Gastrocnemius medialis (tissue), 4 donors: ENCODE results near the gene TBC1D25. TPM values are rescaled to one million over a fixed set of nuclear protein-coding genes. Genes with fewer than 3 reads are reported as not detected.

ENCODE experiments used
- ATAC-seq, 2 donors: fragments of 150-250 bp; one replicate each; pipeline ENCODE4 v1.9.1; 2016
- DNase-seq, 2 donors: peaks; one replicate each; pipeline ENCODE4 v3.0.0-alpha.2; 2019
- H3K27ac ChIP-seq, 4 donors: fragments of 200-600 bp; sonication (generic); 1 replicate in 1 of 4; 2 replicates in 3 of 4; pipeline ENCODE4 v1.5.1; 2016 to 2018; ENCODE audit warnings: mild to moderate bottlenecking in 2 of 4, moderate library complexity in 1 of 4
- H3K27me3 ChIP-seq, 3 donors: fragments of 200-600 bp; sonication (generic) in 2 of 3; 1 replicate in 1 of 3; 2 replicates in 2 of 3; pipeline versions ENCODE4 v1.5.1 to v1.6.0; 2016 to 2019; ENCODE audit warnings: mild to moderate bottlenecking in 1 of 3, moderate library complexity in 1 of 3
- H3K36me3 ChIP-seq, 2 donors: fragments of 200-600 bp; sonication (generic) in 1 of 2; one replicate each; pipeline ENCODE4 v1.5.1; 2017 to 2018
- H3K4me1 ChIP-seq, 2 donors: fragments of 200-600 bp; sonication (generic) in 1 of 2; one replicate each; pipeline ENCODE4 v1.5.1; 2016 to 2017; ENCODE audit warnings: mild to moderate bottlenecking in 2 of 2
- H3K4me3 ChIP-seq, 4 donors: fragments of 200-600 bp; sonication (generic) in 3 of 4; 1 replicate in 1 of 4; 2 replicates in 3 of 4; pipeline ENCODE4 v1.5.1; 2016 to 2019; ENCODE audit warnings: mild to moderate bottlenecking in 2 of 4
- H3K9me3 ChIP-seq, 3 donors: fragments of 200-600 bp; sonication (generic) in 2 of 3; 1 replicate in 1 of 3; 2 replicates in 2 of 3; pipeline ENCODE4 v1.5.1; 2016 to 2019
- CTCF ChIP-seq, 5 experiments: fragments of 450-650 bp in 3 of 5; fragments of 200-600 bp in 2 of 5; sonication (generic) in 2 of 5; IDR thresholded peaks in 4 of 5; conservative IDR thresholded peaks in 1 of 5; 1 replicate in 4 of 5; 2 replicates in 1 of 5; pipeline ENCODE4 v1.5.1; 2016 to 2019; ENCODE audit warnings: antibody characterized with exemption in 5 of 5, mild to moderate bottlenecking in 3 of 5, moderate library complexity in 3 of 5
- POLR2A ChIP-seq, 2 donors: fragments of 450-650 bp; IDR thresholded peaks; one replicate each; pipeline ENCODE4 v1.6.1; 2017; ENCODE audit warnings: antibody characterized with exemption in 2 of 2, mild to moderate bottlenecking in 2 of 2, moderate library complexity in 2 of 2
- in situ Hi-C, 4 donors: fragments of 200-750 bp; cut with MboI; loops; one replicate each; pipeline versions ENCODE4 v1.15.0 to v1.8.0; 2017; ENCODE audit warnings: low sequenced_read_pairs in 4 of 4
- intact Hi-C: fragments of 100-400 bp; cut with DNase I; formaldehyde crosslinking; loops from one replicate; pipeline ENCODE4 v1.15.1; 2023; ENCODE audit warnings: low total_unique reads
- total RNA-seq, 4 donors: library from RNA; depleted of rRNA; stranded (reverse); fragments of >200 nt; gene quantifications; one replicate each; pipeline versions ENCODE4 v1.1.0 to v1.2.3, GENCODE V29; 2016

The TBC1D25 gene
- total RNA-seq, 4 donors from 2014 or later = 10.3 to 14.8 (median 11.9) TPM

- Histone ChIP-seq H3K36me3 (peaks cover 0 to 36% of the 10 kb centered on the region in 2 donors), H3K4me1 (peaks cover 11 to 14% of the 10 kb centered on the region in 2 donors), H3K9me3 (no peaks in the 10 kb centered on the region), H3K27me3 (no peaks in the 10 kb centered on the region), H3K27ac (peak overlapping the region; percentile 94 to 99 (median 98)), H3K4me3 (peak overlapping the region; percentile 64 to 89 (median 81))
- TF ChIP-seq POLR2A (IDR thresholded peaks at IDR 0.05) (no peak), CTCF (IDR thresholded peaks at IDR 0.05 in 4 of 5, conservative IDR thresholded peaks at IDR 0.05 in 1 of 5) (no peak)
- DNase-seq (no peak), ATAC-seq (no peak)
- in situ Hi-C loops = no loop called here
- intact Hi-C loops = loop anchor here (10.0 kb wide), 1 partner anchor 101 kb away; the partner anchor contains the start of genes FTSJ1 and SLC38A5
These were observed 36.1 kb downstream of the TBC1D25 start for GRCh38 chrX:48575642-48576041.

- in situ Hi-C loops (no loop called here), intact Hi-C loops (loop anchor here (10.0 kb wide), 1 partner anchor 101 kb away; the partner anchor contains the start of genes FTSJ1 and SLC38A5)
- Histone ChIP-seq H3K36me3 (peaks cover 0 to 36% of the 10 kb centered on the region in 2 donors), H3K27me3 (no peaks in the 10 kb centered on the region), H3K4me3 (peak overlapping the region in 2 of 4 donors; percentile 81 to 89), H3K4me1 (peaks cover 11 to 14% of the 10 kb centered on the region in 2 donors), H3K27ac (peak overlapping the region; percentile 94 to 99 (median 98)), H3K9me3 (no peaks in the 10 kb centered on the region)
- DNase-seq (no peak), ATAC-seq (no peak)
- TF ChIP-seq CTCF (IDR thresholded peaks at IDR 0.05 in 4 of 5, conservative IDR thresholded peaks at IDR 0.05 in 1 of 5) (no peak), POLR2A (IDR thresholded peaks at IDR 0.05) (no peak)
These were observed 36.6 kb downstream of the TBC1D25 start for GRCh38 chrX:48576108-48576507.

- intact Hi-C loops = loop anchor here (10.0 kb wide), 1 partner anchor 104 kb away; the partner anchor contains the start of genes FTSJ1 and SLC38A5
- DNase-seq (no peak), ATAC-seq (no peak)
- Histone ChIP-seq H3K9me3 (no peaks in the 10 kb centered on the region), H3K27ac (no peak overlapping the region), H3K4me1 (peaks cover 11 to 14% of the 10 kb centered on the region in 2 donors), H3K36me3 (peaks cover 0 to 36% of the 10 kb centered on the region in 2 donors), H3K4me3 (no peak overlapping the region), H3K27me3 (no peaks in the 10 kb centered on the region)
- in situ Hi-C loops = no loop called here
- TF ChIP-seq POLR2A (IDR thresholded peaks at IDR 0.05) (no peak), CTCF (IDR thresholded peaks at IDR 0.05 in 4 of 5, conservative IDR thresholded peaks at IDR 0.05 in 1 of 5) (no peak)
These were observed 39.2 kb downstream of the TBC1D25 start for GRCh38 chrX:48578661-48579128.

GRCh38 chrX:48579259-48579658 lies 39.7 kb downstream of the TBC1D25 start:
- DNase-seq (no peak), ATAC-seq (no peak)
- in situ Hi-C loops = no loop called here
- H3K27ac ChIP-seq = no peak overlapping the region
- intact Hi-C loops = loop anchor here (10.0 kb wide), 1 partner anchor 104 kb away; the partner anchor contains the start of genes FTSJ1 and SLC38A5
- TF ChIP-seq CTCF (IDR thresholded peaks at IDR 0.05 in 4 of 5, conservative IDR thresholded peaks at IDR 0.05 in 1 of 5) = no peak
- no peak for TF ChIP-seq POLR2A (IDR thresholded peaks at IDR 0.05)
- H3K4me3 ChIP-seq = no peak overlapping the region
- peaks cover 0 to 36% of the 10 kb centered on the region in 2 donors for H3K36me3 ChIP-seq
- H3K9me3 ChIP-seq = no peaks in the 10 kb centered on the region
- H3K4me1 ChIP-seq = peaks cover 11 to 14% of the 10 kb centered on the region in 2 donors
- no peaks in the 10 kb centered on the region for H3K27me3 ChIP-seq
